Activated T-helper 1 cell treated with anti-CD3 and anti-CD28 coated beads, Interleukin-2, amount 50 U/mL, for 16 hours (primary cell): Measurements from ENCODE around the gene SUN2.
"Not testable (repeated sequence)": the region's sequence is repeated elsewhere in the genome, so short reads cannot be mapped to it uniquely, and the experiment has no call there.

Experiments used
- DNase-seq, 2 donors: peaks; one replicate each; pipeline ENCODE4 v3.0.0-alpha.2; 2020; ENCODE audit warnings: low read depth in 1 of 2, low spot score in 1 of 2

The SUN2 gene

GRCh38 chr22:38755911-38756532 is at the start of gene SUN2:
Gene SUN2, minus strand, starts transcription at chr22:38755998. Its CDS starts 3,370 bp downstream, at chr22:38752628.
- DNase-seq, result peak; percentile 88 to 90

DNA sequence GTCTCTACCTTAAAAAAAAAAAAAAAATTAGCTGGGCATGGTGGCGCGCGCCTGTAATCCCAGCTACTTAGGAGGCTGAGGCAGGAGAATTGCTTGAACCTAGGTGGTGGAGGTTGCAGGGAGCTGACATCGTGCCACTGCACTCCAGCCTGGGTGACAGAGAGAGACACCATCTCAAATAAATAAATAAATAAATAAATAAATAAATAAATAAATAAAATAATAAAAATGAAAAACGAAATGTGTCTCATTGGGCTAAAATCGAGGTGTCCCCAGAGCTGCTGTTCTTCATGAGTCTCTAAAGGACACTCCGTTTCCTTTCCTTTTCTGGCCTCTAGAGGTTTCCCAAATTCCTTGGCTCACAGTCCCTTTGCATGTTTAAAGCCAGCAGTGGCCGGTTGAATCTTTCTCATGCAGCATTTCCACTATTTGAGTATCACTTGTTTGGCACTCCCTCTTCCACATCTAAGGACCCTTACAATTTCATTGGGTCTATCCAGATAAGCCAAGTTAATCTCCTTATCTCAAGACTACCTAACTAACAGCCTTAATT is 49.3 kb upstream of the SUN2 start:
- not testable (repeated sequence) for DNase-seq

- no peak for DNase-seq
These were observed 46.9 kb upstream of the SUN2 start for GRCh38 chr22:38802671-38803121.

DNA sequence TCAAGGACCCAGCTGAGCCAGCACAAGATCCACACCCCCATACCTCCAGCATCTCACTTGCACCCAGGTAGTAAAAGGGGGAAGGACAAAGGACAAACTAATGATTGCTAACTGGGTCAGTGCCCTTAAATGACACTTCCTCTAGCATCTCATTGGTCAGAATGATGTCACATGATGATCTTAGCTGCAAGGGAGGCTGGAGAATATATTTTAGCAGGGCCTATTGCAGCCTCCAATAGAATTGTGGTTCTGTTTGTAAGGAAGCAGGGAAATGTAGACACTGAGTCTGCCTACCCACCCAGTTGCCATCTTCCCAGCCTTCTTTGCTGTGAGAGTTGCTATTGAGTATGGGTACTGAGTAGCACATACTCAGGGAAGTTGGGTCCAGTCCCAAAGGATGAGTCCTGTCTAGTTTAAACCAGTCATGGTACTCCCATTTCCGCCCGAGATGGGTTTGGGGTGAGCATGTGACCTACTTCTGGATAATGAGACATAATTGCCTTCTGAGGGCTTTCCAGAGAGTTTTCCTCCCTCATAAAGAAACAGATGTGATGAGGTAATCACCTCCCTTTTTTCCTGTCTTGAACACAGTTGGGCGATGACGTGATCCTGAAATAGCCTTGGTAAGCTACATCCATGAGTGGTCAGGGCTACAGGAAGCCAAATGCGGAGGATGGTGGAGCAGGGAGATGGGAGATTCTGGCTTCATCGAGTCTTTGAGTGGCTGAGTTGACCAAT is 43.6 kb upstream of the SUN2 start:
- no peak for DNase-seq

- no peak for DNase-seq
These were observed 42.7 kb upstream of the SUN2 start for GRCh38 chr22:38798496-38798895.

DNA sequence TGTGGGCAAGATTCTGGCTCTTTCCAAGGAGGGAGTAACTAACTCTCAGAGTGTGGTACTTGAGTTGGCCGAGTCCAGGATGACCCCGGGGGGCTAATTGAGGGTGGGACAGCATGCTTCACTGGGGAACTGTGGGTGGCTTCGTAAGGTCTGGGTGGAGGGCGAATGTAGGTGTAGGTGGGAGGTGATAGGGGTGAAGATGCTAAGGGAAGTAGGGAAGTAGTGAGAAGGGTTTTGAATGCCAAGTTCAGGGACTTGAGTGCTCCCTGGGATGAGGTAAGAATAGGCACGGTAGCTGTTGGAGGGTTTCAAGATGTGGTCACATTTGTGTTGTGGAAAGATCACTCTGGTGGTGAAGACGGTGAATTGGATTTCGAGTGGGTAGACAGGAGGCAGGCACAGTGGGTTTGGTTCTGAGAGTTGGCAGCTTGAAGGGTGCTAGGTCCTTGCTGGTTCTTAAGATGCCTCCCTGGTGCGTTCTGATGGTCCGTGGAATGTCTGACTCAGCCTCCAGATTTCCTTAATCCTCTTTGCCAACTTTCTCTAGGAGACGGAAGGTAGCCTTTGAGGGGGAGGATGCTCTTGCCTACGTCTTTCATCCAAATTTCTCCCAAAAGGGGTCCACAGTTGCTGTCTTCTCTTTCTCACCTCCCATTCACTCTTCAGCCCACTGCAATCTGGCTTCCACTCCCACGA is 40.6 kb upstream of the SUN2 start:
- DNase-seq, result no peak

DNA sequence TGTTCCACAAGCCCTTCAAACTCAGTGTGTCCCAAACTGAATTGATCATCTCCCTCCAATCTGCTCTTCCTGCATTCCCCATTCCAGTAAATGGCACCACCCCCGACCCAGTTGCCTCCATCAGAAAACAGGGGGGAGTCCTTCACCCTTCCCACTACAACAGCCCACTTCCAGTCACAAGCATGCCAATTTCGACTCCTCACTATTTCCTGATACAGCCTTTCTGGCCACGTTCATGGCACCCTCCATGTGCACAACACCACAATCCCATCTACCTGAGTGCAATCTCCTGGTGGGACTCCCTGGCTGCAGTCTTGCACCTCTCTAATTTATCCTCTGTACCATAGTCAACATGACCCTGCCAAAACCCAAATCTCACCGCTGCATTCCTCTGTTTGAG is 39.8 kb upstream of the SUN2 start:
- no peak for DNase-seq

DNA sequence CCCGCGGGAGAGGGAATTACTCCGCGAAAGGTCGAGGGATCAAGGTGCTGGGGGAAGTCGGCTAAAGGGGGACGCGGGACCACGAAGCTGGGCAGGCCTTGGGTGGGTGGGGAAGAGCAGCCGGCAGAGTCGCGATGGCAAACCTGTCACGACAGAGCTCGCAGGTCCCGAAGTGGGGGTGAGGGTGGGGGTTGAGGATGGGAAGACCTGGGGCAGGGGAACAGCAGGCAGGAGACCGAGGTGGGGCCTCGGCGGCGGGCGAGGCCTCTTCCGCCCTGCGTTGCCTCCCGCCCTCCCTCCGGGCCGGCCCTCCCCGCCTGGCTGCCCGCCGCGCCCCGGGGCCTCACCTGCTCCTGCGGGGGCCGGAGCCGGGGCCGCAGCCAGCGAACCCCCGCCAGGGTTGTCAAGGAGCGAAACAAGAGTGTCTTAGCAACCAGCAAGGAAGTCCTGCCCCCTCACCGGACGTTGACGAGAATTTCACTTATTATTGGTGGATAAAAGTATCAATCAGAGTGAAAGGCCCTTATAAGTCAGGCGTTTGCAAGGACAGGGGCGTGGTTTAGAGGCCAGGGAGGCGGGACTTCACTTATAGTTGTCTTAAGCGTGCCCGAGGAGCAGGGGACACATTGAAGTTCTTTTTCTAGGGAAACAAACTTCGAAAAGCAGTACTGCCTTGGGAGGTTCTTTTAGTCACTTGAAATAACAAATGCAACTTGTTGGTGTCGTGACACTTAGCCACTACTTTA is 38.1 kb upstream of the SUN2 start, which contains the start of gene DNAL4:
Gene DNAL4, minus strand, starts transcription at position 423 of the 746 bp plus-strand sequence. CDS start 11,412 bp downstream, outside the sequence.
- peak; percentile 79 to 80 for DNase-seq

GRCh38 chr22:38793317-38793716 is 37.5 kb upstream of the SUN2 start:
- no peak for DNase-seq

DNA sequence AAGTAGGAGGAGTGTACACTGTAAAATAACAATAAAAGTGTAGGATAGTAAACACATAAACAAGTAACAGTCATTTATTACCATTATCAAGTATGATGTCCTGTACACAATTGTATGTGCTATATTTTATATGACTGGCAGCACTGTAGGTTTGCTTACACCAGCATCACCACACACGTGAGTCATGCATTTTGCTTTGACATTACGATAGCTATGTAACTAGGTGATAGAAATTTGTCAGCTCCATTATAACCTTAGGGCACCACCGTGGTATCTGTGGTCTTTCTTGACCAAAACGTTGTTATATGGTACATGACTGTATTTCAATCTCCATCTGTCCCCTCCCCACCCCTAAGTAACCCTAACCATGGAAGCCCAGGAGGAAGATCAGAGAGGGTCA is 37.0 kb upstream of the SUN2 start:
- DNase-seq, result no peak

- DNase-seq, result no peak
These were observed 33.8 kb upstream of the SUN2 start for GRCh38 chr22:38789606-38790005.

DNA sequence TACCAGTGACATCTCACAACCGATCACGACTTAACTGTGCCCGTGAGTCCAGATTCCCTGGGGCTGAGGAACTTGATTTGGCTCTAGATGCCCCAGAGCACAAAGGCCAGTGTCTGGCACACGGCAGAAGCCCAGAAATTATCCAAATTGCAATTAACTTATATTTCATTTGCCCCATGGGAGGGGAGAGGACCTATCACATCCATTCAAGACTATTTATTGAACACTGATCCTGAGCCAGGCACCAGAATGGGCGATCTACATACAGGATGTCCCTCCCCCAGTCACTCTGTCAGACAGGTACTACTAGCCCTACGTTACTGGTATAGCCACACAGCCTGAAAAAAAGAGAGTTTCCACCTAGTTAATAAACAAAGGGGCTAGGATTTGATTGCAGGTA is 33.0 kb upstream of the SUN2 start:
- DNase-seq, result no peak

GRCh38 chr22:38788021-38788816 is 32.4 kb upstream of the SUN2 start:
- no peak for DNase-seq

DNA sequence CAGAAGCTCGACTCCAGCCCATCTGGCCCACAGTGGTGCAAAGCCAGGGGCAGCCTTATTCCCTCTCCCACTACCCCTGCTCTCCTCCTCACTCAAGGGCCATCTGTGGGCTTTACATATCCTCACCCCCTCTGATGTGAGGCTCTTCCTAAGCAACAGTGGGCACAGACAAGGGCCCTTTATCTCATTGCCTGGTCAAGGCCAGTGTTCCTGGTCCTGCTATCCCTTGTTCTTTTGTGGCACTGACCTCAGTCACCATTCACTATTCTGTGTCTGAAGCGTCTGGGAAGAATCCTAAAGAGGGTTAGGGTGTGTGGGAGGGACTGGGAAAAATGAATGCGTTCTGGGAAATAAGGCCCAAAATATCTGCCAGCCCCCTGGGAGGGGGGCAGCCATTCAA is 30.8 kb upstream of the SUN2 start:
- no peak for DNase-seq

DNA sequence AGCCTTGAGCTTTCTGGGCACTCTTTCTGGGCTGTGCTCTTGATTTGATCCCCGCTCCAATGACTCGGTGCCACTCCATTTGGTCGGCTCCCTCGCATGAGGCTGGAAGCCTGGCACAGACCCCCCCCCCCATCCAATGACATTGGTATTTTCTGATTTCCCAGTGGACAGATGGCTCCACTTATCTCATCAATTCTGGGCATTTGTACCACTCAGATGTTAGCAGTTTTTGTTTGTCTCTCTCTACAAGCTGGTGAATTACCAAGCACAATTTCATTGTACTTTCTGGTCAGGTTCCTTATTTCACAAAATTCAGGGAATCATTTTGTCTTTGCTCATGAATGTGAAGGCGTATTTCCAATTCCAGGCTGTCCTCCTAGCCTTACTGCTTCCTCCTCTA is 29.1 kb upstream of the SUN2 start:
- no peak for DNase-seq

GRCh38 chr22:38784035-38784434 is 28.2 kb upstream of the SUN2 start:
- no peak for DNase-seq

GRCh38 chr22:38783095-38783615 is 27.4 kb upstream of the SUN2 start:
- DNase-seq, result no peak

- DNase-seq, result no peak
These were observed 26.8 kb upstream of the SUN2 start for GRCh38 chr22:38782402-38783094.

DNA sequence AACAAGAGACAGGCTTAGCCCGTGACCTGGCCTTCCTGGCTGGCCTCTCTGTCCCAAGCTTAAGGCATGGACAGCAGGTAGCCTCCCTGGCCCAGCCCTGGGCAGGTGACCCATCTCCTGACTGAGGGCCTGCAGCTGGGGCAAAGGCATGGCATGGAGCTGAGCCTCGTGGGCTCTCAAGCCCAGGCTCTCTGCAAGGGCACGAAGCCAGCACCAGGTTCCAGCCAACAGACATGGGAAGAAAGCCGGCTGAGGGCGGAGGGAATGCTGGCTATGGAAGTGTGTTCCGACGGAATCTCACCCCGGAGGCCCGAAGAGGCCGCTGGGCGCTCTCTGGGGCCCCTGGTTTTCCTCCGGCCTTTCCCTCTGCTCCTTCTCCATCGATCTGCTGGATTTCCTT is 25.2 kb upstream of the SUN2 start:
- DNase-seq, result no peak
